ENCODE measurements around the gene SPAG5. TPM values are rescaled to one million over a fixed set of nuclear protein-coding genes. Genes with fewer than 3 reads are reported as not detected.

The SPAG5 gene, protein sequence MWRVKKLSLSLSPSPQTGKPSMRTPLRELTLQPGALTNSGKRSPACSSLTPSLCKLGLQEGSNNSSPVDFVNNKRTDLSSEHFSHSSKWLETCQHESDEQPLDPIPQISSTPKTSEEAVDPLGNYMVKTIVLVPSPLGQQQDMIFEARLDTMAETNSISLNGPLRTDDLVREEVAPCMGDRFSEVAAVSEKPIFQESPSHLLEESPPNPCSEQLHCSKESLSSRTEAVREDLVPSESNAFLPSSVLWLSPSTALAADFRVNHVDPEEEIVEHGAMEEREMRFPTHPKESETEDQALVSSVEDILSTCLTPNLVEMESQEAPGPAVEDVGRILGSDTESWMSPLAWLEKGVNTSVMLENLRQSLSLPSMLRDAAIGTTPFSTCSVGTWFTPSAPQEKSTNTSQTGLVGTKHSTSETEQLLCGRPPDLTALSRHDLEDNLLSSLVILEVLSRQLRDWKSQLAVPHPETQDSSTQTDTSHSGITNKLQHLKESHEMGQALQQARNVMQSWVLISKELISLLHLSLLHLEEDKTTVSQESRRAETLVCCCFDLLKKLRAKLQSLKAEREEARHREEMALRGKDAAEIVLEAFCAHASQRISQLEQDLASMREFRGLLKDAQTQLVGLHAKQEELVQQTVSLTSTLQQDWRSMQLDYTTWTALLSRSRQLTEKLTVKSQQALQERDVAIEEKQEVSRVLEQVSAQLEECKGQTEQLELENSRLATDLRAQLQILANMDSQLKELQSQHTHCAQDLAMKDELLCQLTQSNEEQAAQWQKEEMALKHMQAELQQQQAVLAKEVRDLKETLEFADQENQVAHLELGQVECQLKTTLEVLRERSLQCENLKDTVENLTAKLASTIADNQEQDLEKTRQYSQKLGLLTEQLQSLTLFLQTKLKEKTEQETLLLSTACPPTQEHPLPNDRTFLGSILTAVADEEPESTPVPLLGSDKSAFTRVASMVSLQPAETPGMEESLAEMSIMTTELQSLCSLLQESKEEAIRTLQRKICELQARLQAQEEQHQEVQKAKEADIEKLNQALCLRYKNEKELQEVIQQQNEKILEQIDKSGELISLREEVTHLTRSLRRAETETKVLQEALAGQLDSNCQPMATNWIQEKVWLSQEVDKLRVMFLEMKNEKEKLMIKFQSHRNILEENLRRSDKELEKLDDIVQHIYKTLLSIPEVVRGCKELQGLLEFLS
- polyA plus RNA-seq (2012; ENCODE audit: missing spikeins) = 54.7 TPM

- DNase-seq (ENCODE audit: insufficient read length) (peak; percentile 93), FAIRE-seq (peak; percentile 96)
- TF ChIP-seq TAF1 (IDR thresholded peaks at IDR 0.05; ENCODE audit: borderline replicate concordance, low read depth, low read length) (no peak), POLR2A (IDR thresholded peaks at IDR 0.05; ENCODE audit: low read depth, low read length) (peak; percentile 87), POLR2AphosphoS5 (IDR thresholded peaks at IDR 0.05; ENCODE audit: low read depth, low read length) (peak; percentile 91)
Measured at GRCh38 chr17:28598799-28599310, at the start of gene SPAG5. TSS of gene SPAG5 (minus strand) at chr17:28599025. CDS start at chr17:28598946, 79 bp downstream.

GRCh38 chr17:28646039-28646754 lies 47.4 kb upstream of the SPAG5 start:
- DNase-seq (ENCODE audit: insufficient read length) (no peak), FAIRE-seq (peak; percentile 50)
- TF ChIP-seq POLR2A (IDR thresholded peaks at IDR 0.05; ENCODE audit: low read depth, low read length) (no peak), TAF1 (IDR thresholded peaks at IDR 0.05; ENCODE audit: borderline replicate concordance, low read depth, low read length) (no peak), POLR2AphosphoS5 (IDR thresholded peaks at IDR 0.05; ENCODE audit: low read depth, low read length) (no peak)

DNA sequence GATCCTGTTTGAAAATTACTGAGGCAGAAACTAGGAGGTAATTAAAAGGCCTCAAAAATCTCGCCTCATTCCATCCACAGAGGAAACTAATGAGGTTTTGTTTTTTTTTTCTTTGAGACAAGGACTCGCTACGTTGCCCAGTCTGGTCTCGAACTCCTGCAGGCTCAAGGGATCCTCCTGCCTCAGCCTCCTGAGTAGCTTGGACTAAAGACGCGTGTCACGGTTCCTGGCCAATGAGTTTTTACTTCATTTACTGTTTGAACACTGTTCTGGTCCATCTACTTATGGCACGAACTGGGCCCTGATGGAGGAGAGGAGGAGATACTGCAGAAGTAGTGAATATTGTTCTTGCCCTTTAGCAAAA lies 46.7 kb upstream of the SPAG5 start:
- FAIRE-seq (no peak), DNase-seq (ENCODE audit: insufficient read length) (no peak)
- TF ChIP-seq POLR2A (IDR thresholded peaks at IDR 0.05; ENCODE audit: low read depth, low read length) (no peak), TAF1 (IDR thresholded peaks at IDR 0.05; ENCODE audit: borderline replicate concordance, low read depth, low read length) (no peak), POLR2AphosphoS5 (IDR thresholded peaks at IDR 0.05; ENCODE audit: low read depth, low read length) (no peak)

DNA sequence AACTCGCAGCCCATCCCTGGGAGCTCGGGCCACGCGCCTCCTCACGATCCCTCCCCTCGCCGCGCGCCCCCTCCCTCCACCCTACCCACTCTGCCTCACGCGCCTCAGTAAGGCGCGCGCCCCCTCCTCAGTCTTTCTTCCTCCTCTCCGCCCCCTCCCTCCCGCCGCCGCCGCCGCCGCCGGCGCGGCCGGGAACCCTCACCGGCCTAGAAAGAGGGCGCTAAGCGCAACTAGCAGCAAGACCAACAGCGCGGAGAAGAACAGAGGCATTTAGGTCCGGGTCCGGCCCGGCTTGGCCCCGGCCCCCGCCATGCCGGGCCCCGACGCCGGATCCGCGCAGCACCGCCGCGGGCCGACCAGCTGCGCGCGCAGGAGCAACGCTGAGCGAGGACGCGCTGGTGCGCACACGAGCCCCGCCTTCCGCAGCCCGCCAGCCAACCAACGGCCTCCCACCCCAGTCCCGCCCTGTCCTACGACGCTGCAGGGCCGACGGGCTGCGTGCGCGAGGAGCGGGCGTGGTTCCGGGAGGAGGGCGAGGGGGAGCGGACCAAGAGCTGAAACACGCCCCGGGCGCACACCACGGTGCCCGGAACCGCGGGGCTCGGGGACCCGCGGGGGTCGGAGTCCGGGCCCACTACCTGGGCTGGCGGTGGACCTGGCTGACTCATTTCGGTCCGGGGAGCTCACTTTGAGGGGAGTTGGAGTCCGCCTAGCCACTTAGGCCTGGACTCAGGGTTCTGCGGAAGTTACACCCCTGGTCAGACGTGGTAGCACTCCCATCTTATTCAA lies 46.2 kb upstream of the SPAG5 start, which contains the start of gene BLTP2:
BLTP2 (minus strand) TSS at position 372 of the 789 bp plus-strand sequence; CDS start at position 270, 102 bp downstream.
- peak; percentile 96 for DNase-seq (ENCODE audit: insufficient read length)
- TF ChIP-seq TAF1 (IDR thresholded peaks at IDR 0.05; ENCODE audit: borderline replicate concordance, low read depth, low read length) (peak; percentile 46; the same call in 1 of the 2 replicates), POLR2A (IDR thresholded peaks at IDR 0.05; ENCODE audit: low read depth, low read length) (peak; percentile 83; the same call in 1 of the 2 replicates), POLR2AphosphoS5 (IDR thresholded peaks at IDR 0.05; ENCODE audit: low read depth, low read length) (peak; percentile 81)
- peak; percentile 98 for FAIRE-seq

- FAIRE-seq (peak; percentile 70), DNase-seq (ENCODE audit: insufficient read length) (peak; percentile 46)
- no peak for TF ChIP-seq TAF1 (IDR thresholded peaks at IDR 0.05; ENCODE audit: borderline replicate concordance, low read depth, low read length)
- TF ChIP-seq POLR2A (IDR thresholded peaks at IDR 0.05; ENCODE audit: low read depth, low read length) = no peak
- TF ChIP-seq POLR2AphosphoS5 (IDR thresholded peaks at IDR 0.05; ENCODE audit: low read depth, low read length) = no peak
Measured at GRCh38 chr17:28643983-28644786, 45.4 kb upstream of the SPAG5 start.

DNA sequence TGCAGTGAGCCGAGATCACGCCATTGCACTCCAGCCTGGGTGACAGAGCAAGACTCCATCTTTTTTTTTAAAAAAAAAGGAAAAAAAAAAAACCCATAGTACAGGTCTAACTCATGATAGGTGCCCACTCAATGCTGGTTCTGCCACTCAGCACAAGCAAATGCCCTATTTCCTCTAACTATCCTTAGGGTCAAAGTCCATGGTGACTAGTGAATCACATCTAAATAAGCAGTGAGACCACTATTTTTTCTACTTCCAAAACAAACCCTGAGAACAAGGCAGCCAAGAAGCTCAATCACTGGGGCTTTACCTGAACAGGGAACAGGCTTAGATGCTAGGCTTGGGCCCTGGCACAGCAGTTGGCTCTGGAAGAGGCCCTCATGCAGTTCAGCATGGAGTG lies 42.8 kb upstream of the SPAG5 start:
- TF ChIP-seq POLR2A (IDR thresholded peaks at IDR 0.05; ENCODE audit: low read depth, low read length) = no peak
- TF ChIP-seq POLR2AphosphoS5 (IDR thresholded peaks at IDR 0.05; ENCODE audit: low read depth, low read length) = no peak
- TF ChIP-seq TAF1 (IDR thresholded peaks at IDR 0.05; ENCODE audit: borderline replicate concordance, low read depth, low read length) = no peak
- DNase-seq (ENCODE audit: insufficient read length) = no peak
- FAIRE-seq = no peak

- no peak for TF ChIP-seq TAF1 (IDR thresholded peaks at IDR 0.05; ENCODE audit: borderline replicate concordance, low read depth, low read length)
- TF ChIP-seq POLR2A (IDR thresholded peaks at IDR 0.05; ENCODE audit: low read depth, low read length) = no peak
- TF ChIP-seq POLR2AphosphoS5 (IDR thresholded peaks at IDR 0.05; ENCODE audit: low read depth, low read length) = no peak
- no peak for FAIRE-seq
- DNase-seq (ENCODE audit: insufficient read length) = no peak
Measured at GRCh38 chr17:28635506-28635905, 36.7 kb upstream of the SPAG5 start.

DNA sequence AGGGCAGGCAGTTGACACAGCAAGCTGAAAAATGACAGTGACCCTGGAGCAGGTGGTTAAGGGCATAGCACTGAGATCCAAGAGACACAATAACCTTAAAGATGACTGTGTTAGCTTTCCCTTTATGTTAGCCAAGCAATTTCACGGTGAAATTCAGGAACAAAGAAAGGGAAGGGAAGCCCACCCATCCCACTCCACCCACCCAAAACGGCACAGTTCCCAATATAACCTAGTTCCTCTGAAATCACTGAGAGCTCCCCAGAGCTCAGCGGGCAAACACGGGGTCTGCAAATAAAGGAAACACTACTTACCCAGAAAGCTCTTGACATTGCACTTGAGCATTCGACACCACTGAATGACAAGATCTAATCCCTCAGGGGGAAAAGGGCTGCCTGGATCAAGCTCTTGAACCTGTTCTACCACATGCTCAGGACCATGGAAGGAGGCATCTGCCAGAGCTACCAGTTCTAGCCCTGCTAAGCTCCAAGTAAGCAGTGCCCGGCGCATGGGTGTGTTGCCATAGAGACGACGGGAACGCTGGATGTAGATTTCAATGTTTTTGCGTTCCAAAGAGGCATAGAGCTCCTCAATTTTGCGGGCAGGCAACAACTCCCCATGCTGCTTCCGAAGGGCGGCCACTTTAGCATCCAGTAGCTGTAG lies 35.5 kb upstream of the SPAG5 start:
- DNase-seq (ENCODE audit: insufficient read length) = no peak
- no peak for FAIRE-seq
- no peak for TF ChIP-seq POLR2AphosphoS5 (IDR thresholded peaks at IDR 0.05; ENCODE audit: low read depth, low read length)
- TF ChIP-seq TAF1 (IDR thresholded peaks at IDR 0.05; ENCODE audit: borderline replicate concordance, low read depth, low read length) = no peak
- no peak for TF ChIP-seq POLR2A (IDR thresholded peaks at IDR 0.05; ENCODE audit: low read depth, low read length)

All from GM12892 (cell line).